A673 (cell line): Measurements from ENCODE around the gene IRS1.

Experiments
- EZH2 ChIP-seq: fragments of 200-600 bp; sonication (generic); IDR thresholded peaks from 2 replicates; pipeline ENCODE4 v1.6.1; 2017; ENCODE audit warnings: borderline replicate concordance, low read depth, mild to moderate bottlenecking, mixed read lengths, antibody characterized with exemption, low read length; ENCODE audit not compliant: poor library complexity, severe bottlenecking
- TF ChIP-seq, protein P1 (sequence below): fragments of 300-800, 200-600 bp; sonication (generic); conservative IDR thresholded peaks from 2 replicates; pipeline ENCODE4 v1.5.1; 2017; ENCODE audit warnings: low read depth, mild to moderate bottlenecking, antibody characterized with exemption, low read length, moderate library complexity, mixed read lengths

DNA sequence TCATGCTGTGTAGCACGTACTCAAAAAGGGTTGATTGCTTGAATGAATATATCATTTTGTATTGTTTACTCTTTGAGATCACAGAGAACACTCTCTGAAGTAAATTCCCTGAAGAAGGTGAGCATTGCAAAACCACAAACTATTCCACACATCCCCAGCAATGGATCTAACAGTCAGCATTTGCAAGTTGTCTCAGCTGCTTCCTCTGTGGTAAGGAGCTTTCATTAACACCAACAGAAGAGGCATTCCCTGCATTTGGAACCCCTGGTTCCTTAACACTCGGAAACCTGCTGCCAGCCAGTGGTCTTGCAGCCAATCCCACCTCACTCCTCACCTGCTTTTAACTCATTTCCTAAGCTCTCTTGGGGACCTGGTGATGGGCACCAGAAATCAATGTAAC is 108.4 kb downstream of the IRS1 start:
- TF ChIP-seq, protein P1, sequence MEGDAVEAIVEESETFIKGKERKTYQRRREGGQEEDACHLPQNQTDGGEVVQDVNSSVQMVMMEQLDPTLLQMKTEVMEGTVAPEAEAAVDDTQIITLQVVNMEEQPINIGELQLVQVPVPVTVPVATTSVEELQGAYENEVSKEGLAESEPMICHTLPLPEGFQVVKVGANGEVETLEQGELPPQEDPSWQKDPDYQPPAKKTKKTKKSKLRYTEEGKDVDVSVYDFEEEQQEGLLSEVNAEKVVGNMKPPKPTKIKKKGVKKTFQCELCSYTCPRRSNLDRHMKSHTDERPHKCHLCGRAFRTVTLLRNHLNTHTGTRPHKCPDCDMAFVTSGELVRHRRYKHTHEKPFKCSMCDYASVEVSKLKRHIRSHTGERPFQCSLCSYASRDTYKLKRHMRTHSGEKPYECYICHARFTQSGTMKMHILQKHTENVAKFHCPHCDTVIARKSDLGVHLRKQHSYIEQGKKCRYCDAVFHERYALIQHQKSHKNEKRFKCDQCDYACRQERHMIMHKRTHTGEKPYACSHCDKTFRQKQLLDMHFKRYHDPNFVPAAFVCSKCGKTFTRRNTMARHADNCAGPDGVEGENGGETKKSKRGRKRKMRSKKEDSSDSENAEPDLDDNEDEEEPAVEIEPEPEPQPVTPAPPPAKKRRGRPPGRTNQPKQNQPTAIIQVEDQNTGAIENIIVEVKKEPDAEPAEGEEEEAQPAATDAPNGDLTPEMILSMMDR = no peak
- no peak for TF ChIP-seq EZH2
